ENCODE results near the gene EIF2B4.
A peak's percentile ranks its signal among the peaks of the same experiment; 100 is the strongest.
"Not testable (repeated sequence)": the region's sequence is repeated elsewhere in the genome, so short reads cannot be mapped to it uniquely, and the experiment has no call there.

EIF2B4 gene

GRCh38 chr2:27377618-27378095, 7.5 kb upstream of the EIF2B4 start:
- DNase-seq = no peak

- DNase-seq = no peak
These were observed 6.9 kb upstream of the EIF2B4 start for GRCh38 chr2:27376866-27377617.

GRCh38 chr2:27376151-27376865, 6.2 kb upstream of the EIF2B4 start:
- DNase-seq = no peak

GRCh38 chr2:27375513-27376099, 5.5 kb upstream of the EIF2B4 start:
- no peak for DNase-seq

GRCh38 chr2:27373567-27373966, 3.4 kb upstream of the EIF2B4 start:
- DNase-seq = no peak

GRCh38 chr2:27372937-27373336, 2.8 kb upstream of the EIF2B4 start:
- no peak for DNase-seq

- DNase-seq = no peak
These were observed 880 bp upstream of the EIF2B4 start for GRCh38 chr2:27370816-27371620.

- peak in 1 of 2 donors; percentile 57 for DNase-seq
These were observed 590 bp downstream of the EIF2B4 start for GRCh38 chr2:27369471-27370025.

GRCh38 chr2:27363933-27364332, 6.2 kb downstream of the EIF2B4 start:
- DNase-seq = no peak

GRCh38 chr2:27362678-27363420, 7.3 kb downstream of the EIF2B4 start:
- DNase-seq = no peak

GRCh38 chr2:27356382-27357181, 13.6 kb downstream of the EIF2B4 start, which contains the start of gene GTF3C2:
GTF3C2 (minus strand) TSS chr2:27356764; CDS start chr2:27343554, 13,210 bp downstream.
- peak; percentile 91 to 98 for DNase-seq

GRCh38 chr2:27356056-27356381, 14.1 kb downstream of the EIF2B4 start:
- DNase-seq = no peak

- no peak for DNase-seq
These were observed 15.6 kb downstream of the EIF2B4 start for GRCh38 chr2:27354597-27354927.

GRCh38 chr2:27353762-27354596, 16.2 kb downstream of the EIF2B4 start:
- no peak for DNase-seq

- DNase-seq = not testable (repeated sequence)
These were observed 16.8 kb downstream of the EIF2B4 start for GRCh38 chr2:27353386-27353761.

- no peak for DNase-seq
These were observed 18.1 kb downstream of the EIF2B4 start for GRCh38 chr2:27351802-27352598.

GRCh38 chr2:27350106-27350693, 19.9 kb downstream of the EIF2B4 start:
- no peak for DNase-seq

- no peak for DNase-seq
These were observed 22.5 kb downstream of the EIF2B4 start for GRCh38 chr2:27347641-27348040.

GRCh38 chr2:27336173-27336572, 34.0 kb downstream of the EIF2B4 start:
- no peak for DNase-seq
